ENCODE data around the gene SLC6A13.

GRCh38 chr12:238736-239398 lies 23.8 kb downstream of the SLC6A13 start:
- TF ChIP-seq POLR2A (IDR thresholded peaks at IDR 0.05; ENCODE audit: low read depth, low read length) (no peak), JUN (IDR thresholded peaks at IDR 0.05; ENCODE audit: borderline replicate concordance, insufficient read depth, insufficient read length, low read depth) (no peak)
- TF ChIP-seq, protein P1, sequence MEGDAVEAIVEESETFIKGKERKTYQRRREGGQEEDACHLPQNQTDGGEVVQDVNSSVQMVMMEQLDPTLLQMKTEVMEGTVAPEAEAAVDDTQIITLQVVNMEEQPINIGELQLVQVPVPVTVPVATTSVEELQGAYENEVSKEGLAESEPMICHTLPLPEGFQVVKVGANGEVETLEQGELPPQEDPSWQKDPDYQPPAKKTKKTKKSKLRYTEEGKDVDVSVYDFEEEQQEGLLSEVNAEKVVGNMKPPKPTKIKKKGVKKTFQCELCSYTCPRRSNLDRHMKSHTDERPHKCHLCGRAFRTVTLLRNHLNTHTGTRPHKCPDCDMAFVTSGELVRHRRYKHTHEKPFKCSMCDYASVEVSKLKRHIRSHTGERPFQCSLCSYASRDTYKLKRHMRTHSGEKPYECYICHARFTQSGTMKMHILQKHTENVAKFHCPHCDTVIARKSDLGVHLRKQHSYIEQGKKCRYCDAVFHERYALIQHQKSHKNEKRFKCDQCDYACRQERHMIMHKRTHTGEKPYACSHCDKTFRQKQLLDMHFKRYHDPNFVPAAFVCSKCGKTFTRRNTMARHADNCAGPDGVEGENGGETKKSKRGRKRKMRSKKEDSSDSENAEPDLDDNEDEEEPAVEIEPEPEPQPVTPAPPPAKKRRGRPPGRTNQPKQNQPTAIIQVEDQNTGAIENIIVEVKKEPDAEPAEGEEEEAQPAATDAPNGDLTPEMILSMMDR (IDR thresholded peaks at IDR 0.05; ENCODE audit: extremely low read depth in 1 of 2, insufficient read depth in 1 of 2, low read depth in 1 of 2, low read length in 2 of 2) = no peak

Measured in endothelial cell of umbilical vein (primary cell).